LNCaP clone FGC (cell line): ENCODE results near the gene MPPE1.
"Not testable (repeated sequence)": the region's sequence is repeated elsewhere in the genome, so short reads cannot be mapped to it uniquely, and the experiment has no call there.

Source experiments
- DNase-seq: peaks from one replicate; pipeline ENCODE4 v3.0.0-alpha.2; 2011; ENCODE audit warnings: low read depth
- H3K4me3 ChIP-seq: 2 replicates; pipeline ENCODE4 v1.5.1; 2011; ENCODE audit warnings: mild to moderate bottlenecking, low read depth, low read length, control low read depth
- TF ChIP-seq, protein P1 (sequence below): IDR thresholded peaks from 2 replicates; pipeline ENCODE4 v1.5.1; 2012; ENCODE audit warnings: mild to moderate bottlenecking; ENCODE audit not compliant: control insufficient read depth, insufficient read depth; ENCODE audit errors: extremely low read depth

The MPPE1 gene

GRCh38 chr18:11862468-11863137, 45.5 kb downstream of the MPPE1 start:
- H3K4me3 ChIP-seq = no peak overlapping the region
- TF ChIP-seq, protein P1, sequence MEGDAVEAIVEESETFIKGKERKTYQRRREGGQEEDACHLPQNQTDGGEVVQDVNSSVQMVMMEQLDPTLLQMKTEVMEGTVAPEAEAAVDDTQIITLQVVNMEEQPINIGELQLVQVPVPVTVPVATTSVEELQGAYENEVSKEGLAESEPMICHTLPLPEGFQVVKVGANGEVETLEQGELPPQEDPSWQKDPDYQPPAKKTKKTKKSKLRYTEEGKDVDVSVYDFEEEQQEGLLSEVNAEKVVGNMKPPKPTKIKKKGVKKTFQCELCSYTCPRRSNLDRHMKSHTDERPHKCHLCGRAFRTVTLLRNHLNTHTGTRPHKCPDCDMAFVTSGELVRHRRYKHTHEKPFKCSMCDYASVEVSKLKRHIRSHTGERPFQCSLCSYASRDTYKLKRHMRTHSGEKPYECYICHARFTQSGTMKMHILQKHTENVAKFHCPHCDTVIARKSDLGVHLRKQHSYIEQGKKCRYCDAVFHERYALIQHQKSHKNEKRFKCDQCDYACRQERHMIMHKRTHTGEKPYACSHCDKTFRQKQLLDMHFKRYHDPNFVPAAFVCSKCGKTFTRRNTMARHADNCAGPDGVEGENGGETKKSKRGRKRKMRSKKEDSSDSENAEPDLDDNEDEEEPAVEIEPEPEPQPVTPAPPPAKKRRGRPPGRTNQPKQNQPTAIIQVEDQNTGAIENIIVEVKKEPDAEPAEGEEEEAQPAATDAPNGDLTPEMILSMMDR = no peak
- DNase-seq = no peak

GRCh38 chr18:11861583-11862288, 46.4 kb downstream of the MPPE1 start:
- TF ChIP-seq, protein P1 = no peak
- DNase-seq = no peak
- H3K4me3 ChIP-seq = no peak overlapping the region

DNA sequence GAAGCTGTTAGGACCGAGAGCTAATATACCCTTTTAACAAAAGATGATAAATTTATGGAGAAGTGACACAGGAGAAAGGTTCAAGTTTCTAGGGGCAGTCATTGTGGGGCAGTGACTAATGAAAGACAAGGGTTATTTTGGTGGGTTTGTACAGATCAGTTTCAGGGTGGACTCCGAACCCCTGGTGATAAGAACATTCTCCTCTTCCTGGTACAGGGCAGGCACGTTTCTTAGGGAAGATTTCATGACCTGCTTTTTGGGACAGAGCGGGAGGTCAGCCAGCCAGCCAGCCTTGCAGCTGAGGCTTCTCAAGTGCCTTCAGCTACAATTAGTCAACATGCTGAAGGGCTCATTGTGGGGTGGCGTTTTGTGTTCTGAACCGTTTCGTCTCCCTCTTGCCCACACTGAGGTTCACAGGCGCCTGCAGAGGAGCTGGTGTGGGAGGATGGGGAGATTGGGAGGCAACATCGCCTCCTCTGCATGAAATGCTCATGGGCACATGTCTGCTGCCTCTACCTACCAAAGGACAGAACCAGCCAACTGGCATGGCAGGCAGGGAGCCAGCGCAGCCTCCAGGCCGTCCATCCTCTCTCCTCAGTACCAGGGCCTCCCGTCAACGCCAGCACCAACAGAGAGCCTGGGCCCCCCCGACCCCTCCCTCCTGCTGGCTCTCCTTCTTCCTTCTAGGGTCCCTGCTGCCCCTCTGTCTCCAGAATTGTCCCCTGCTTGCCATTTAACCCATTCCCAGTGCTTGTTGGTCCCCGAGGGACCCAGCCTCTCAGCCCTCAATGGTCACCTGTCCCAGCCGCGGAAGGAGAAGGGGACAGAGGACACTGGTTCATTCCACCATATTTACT, 47.3 kb downstream of the MPPE1 start:
- H3K4me3 ChIP-seq = no peak overlapping the region
- TF ChIP-seq, protein P1 = no peak
- no peak for DNase-seq

DNA sequence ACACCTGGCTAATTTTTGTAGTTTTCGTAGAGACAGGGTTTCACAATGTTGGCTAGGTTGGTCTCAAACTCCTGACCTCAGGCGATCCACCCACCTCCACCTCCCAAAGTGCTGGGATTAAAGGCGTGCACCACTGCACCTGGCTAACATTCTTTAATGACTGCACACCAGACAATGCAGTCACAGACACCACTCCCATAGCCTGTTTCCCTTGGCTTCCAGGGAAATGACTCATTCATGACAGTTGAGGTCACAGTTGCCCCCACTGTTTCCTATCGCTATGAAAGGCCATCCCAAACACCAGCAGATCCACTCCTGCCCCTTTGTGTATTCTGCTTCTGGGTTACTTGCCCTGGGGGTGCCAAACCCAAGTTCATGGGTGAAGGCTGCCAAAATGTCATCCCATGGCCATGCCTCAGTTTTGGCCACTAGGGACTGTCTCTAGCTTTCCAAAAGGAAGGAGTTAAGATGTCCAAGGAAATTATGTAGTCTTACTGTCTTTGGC, 48.2 kb downstream of the MPPE1 start:
- TF ChIP-seq, protein P1 = no peak
- DNase-seq = no peak
- no peak overlapping the region for H3K4me3 ChIP-seq

- no peak overlapping the region for H3K4me3 ChIP-seq
- DNase-seq = no peak
- TF ChIP-seq, protein P1 = no peak
These were observed 48.8 kb downstream of the MPPE1 start for GRCh38 chr18:11859282-11859830.

DNA sequence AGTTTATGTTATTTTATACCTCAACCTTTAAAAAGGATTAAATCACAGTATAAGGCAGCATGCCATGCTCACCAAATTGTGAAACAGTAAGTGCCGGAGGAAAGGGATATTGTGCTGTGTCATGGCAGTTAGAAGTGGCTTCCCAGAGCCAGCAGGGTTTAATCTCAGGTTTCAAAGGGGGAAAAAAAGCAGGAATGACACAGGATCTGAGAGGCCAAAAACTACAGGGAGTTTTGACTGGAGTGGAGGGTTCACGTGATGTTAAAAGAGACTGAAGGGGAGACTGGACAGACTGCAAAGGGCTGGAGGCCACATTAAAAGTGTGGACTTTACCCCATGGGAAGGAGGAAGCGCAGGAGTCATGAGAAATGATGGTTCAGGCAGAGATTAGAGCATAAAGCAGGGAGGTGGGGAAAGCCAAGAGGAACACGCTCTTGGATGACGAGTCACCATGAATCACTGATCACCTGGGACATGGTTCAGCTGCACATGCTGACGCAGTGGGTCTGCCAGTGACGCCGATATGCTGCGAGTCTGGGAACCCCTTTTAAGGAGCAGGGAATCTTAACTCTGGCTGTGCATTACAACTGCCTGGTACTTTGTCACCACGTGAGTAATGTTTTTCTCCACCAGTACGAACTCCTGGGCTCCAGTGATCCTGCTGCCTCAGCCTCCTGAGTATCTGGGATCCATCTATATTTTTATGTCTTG, 50.8 kb downstream of the MPPE1 start:
- no peak for DNase-seq
- TF ChIP-seq, protein P1 = no peak
- no peak overlapping the region for H3K4me3 ChIP-seq

DNA sequence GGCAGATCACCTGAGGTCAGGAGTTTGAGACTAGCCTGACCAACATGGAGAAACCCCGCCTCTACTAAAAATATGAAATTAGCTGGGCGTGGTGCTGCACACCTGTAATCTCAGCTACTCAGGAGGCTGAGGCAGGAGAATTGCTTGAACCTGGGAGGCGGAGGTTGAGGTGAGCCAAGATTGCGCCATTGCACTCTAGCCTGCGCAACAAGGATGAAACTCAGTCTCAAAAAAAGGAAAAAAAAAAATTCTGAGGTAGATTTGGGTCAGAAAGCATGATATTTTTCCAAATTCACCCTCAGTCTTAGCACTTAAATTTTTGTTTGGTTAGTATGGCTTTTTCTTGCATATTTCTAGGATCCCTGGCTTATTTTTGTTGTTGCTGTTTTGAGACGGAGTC, 53.6 kb downstream of the MPPE1 start:
- H3K4me3 ChIP-seq = not testable (repeated sequence)

More for the DNA sequence above, 53.6 kb downstream of the MPPE1 start:
- not testable (repeated sequence) for DNase-seq
